Fibroblast of peridontal ligament (primary cell): Measurements from ENCODE around the gene DLG3.

Source experiments
- DNase-seq: peaks from one replicate; pipeline ENCODE4 v3.0.0-alpha.2; 2010; ENCODE audit errors: extremely low read depth

The DLG3 gene

DNA sequence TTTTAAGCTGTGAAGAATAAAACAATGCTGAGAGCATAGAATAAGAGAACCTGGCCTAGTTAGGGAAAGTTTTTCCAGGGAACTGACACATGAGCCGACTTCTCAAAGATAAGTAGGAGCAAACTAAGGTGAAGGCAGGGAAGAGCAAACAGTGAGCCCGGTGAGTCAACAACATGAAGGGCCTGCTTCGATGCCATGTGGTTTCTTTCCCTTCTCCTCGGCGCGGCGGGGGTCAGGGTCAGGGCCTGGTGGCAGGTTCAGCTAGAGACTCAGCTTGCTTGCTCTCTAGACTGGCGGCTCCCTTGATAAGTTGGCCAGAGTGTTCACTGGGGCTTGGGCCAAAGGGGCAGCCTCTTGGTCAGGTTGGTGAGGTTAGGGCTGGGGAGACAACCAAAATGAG lies 81.1 kb downstream of the DLG3 start:
- DNase-seq, result no peak

DNA sequence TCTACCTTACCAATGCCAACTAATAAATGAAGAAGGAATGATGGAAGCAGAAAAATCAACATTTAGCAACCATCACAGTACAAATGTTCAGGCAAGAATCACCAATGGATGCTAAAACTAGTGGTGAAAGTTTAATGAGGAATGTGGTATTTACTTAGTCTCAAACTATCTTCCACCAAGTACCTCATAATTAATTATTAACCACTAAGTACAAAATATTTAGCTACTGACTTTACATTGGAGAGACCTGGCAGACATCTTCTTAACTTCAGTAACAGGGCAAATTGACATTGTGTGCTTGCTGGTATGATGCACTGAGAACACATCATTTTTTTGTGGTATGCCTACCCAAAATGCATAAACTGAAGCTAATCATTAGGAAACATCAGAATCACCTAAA lies 82.4 kb downstream of the DLG3 start:
- no peak for DNase-seq

DNA sequence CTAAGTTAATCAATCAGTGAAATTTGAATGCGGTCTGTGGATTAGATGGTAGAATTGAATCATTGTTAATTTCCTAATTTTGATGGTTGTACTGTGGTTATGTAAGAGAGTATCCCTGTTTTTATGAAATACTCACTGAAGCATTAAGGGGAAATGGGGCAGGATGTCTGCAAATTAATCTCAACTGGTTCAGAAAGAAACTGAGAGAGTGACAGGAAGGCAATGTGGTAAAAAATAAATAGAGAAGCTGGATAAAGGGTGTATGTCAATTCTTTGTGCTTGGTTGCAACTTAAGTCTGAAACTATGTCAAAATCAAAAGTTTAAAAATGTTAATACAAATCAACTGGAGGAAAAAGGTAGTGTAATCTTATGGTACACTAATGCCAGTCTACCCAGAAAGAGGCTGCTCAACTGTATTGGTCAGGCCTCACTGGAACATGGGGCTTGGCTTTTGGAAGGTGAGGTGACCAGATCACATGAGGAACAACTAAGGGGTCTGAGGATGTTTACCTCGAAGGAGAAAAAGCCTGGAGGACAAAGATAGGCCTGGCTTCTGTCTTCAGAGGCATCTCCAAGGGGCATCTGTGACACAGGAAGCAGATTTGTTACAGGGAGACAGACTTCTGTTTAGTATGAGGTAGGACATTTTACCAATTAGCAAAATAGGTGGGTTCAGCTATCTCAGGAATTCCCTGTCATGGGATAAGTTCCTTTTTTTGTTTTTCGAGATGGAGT lies 83.1 kb downstream of the DLG3 start:
- no peak for DNase-seq

DNA sequence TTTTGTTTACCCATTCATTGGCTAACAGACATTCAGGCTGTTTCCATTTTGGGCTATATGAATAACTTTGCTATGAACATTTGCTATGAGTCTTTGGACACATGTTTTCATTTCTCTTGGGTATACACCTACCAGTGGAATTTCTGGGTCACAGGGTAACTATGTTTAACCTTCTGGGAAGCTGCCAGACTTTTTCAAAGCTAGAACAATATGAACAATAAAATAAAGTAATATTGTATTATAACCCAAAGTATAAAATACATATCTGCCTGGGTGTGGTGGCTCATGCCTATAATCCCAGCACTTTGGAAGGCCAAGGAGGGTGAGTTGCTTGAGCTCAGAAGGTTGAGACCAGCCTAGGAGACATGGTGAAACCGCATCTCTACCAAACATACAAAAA lies 90.6 kb downstream of the DLG3 start:
- DNase-seq, result no peak

DNA sequence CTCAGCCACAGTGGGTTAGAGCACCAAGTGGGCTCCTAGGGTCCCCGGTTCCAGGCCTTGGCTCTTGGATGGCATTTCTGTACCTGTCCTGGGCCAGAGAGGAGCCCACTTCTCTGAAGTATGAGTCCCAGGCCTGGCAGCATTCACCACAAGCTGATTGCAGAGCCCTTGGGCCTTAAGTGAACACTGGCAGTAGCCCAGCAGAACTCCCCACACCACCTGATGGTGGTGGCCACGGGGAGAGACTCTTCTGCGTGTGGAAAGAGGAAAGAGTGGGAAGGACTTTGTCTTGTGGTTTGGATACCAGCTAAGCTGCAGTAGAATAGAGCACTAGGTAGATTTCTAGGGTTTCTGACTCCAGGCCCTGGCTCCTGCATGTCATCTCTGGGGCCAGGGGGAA lies 104.8 kb downstream of the DLG3 start:
- DNase-seq, result no peak

DNA sequence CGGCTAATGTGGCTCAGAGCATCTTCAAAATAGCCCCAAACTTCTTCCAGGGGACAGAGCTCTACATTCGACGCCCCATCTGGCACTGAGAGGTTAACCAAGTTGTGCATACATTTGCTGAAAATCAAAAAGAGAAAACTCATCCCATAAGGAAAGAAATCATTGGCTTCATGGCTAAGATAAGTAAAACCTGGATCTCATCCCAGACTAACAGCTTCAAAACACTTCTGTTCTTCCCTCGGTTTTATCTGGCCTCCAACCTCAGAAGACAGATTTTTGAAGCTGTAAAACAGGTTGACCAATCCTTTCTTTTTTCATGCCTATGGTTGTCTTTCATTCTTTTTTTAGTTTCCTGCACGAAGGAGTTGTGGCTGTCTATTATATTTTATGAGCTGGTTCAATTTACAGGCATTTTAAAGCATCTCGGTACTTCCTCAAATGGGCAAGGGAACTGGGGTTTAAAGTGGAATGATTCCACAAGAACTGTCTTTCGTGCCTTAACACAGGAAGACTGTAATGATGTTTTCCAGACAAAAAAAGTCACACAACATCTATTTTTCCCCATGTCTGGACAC lies 107.6 kb downstream of the DLG3 start:
- no peak for DNase-seq

DNA sequence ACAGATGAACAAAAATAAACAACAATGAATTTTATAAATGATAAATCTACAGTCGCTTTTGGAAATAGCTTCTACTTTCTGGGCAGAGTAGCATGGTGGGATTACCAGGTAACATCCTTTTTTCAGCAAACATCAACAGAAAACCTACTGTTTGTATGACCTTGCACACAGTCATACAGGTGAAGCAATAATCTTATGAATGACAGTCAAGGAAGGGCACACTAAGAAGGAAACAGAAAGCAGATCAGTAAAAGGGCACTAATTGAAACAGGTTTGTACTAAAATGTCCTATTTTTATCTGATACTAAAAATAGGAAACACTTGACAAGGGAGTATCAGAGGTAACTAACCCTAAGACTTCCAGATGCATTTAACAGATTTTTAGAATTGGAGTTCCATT lies 108.9 kb downstream of the DLG3 start:
- no peak for DNase-seq

DNA sequence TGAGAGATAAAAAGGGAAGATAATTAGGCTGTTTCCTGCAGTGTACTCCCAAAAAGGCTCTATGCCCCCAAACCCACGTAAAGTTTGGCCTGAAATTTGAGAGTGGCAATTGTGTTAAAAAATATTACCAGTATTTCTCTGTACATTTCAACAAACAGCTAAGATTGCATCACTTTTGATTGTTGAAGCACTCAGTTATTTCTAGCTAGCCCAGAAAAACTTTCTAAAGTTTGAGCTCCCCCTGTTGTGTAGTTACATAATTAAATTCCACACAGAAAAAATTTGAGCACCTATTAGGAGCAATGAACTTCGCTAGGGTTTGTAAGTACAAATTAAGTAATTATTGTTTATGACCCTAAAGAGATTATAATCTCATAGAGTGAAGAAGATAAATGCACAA lies 109.4 kb downstream of the DLG3 start:
- peak; percentile 61 for DNase-seq

DNA sequence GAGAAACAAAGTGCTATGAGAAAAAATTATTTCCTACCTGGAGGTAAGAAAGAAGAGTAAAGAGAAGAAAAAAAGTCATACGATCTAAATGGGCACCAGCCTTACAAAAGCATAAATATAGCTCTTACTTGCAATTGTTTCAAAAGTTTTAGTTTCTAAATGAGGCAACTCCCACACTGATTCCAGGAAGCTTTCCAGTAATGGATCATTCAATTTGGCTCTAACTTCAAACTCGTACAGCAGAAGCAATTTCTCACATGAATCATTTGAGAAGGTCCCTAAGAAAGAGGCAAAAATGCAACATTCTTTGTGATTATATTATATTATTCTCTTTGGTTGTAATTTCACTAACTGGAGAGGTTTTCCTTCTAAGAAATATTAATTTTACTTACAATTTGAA lies 109.9 kb downstream of the DLG3 start:
- peak; percentile 71 for DNase-seq

DNA sequence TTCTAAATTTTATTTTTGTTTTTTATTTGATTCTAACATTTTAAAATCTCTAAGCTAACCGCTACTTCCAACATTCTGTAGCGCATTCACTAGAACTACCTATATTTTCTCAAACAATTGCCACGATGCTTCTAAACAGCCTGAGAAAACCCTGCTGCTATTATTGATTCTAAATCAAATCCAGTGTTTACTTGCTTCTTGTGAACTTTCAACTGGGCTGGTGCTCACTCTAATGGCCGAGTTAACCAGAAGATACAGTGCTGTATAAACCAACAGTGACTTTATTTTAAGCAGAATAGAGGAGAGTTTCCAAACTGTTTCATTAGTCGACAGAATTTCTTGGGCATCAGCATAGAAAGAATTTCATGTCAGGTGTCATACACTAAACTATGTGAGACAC lies 110.3 kb downstream of the DLG3 start:
- DNase-seq, result no peak
